Lower leg skin (tissue), 3 donors: ENCODE results near the gene ZNF689.

Source experiments
- POLR2A ChIP-seq, 2 donors: fragments of 450-650 bp; IDR thresholded peaks; one replicate each; pipeline ENCODE4 v1.6.1; 2016 to 2017; ENCODE audit warnings: antibody characterized with exemption in 2 of 2, mild to moderate bottlenecking in 1 of 2, moderate library complexity in 1 of 2
- TF ChIP-seq, protein P1 (sequence below), 3 donors: fragments of 450-650 bp; IDR thresholded peaks; one replicate each; pipeline ENCODE4 v1.5.1; 2016; ENCODE audit warnings: antibody characterized with exemption in 3 of 3, mild to moderate bottlenecking in 3 of 3, moderate library complexity in 2 of 3

DNA sequence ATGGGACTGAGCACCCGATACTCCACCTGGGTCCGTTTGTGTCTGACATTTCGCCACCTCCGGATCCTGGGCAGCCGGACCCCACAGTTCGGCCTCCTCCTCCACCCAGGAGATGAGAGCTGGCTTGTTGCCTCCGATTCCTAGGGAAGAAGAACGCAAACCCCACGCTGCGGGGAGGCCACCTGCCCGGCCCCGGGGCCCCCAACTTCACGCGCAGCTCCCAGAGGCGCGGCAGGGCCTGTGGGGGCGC, 52.6 kb downstream of the ZNF689 start:
- TF ChIP-seq, protein P1, sequence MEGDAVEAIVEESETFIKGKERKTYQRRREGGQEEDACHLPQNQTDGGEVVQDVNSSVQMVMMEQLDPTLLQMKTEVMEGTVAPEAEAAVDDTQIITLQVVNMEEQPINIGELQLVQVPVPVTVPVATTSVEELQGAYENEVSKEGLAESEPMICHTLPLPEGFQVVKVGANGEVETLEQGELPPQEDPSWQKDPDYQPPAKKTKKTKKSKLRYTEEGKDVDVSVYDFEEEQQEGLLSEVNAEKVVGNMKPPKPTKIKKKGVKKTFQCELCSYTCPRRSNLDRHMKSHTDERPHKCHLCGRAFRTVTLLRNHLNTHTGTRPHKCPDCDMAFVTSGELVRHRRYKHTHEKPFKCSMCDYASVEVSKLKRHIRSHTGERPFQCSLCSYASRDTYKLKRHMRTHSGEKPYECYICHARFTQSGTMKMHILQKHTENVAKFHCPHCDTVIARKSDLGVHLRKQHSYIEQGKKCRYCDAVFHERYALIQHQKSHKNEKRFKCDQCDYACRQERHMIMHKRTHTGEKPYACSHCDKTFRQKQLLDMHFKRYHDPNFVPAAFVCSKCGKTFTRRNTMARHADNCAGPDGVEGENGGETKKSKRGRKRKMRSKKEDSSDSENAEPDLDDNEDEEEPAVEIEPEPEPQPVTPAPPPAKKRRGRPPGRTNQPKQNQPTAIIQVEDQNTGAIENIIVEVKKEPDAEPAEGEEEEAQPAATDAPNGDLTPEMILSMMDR (IDR thresholded peaks at IDR 0.05) = no peak
- TF ChIP-seq POLR2A (IDR thresholded peaks at IDR 0.05) = no peak
